Mammary epithelial cell (primary cell): ENCODE measurements around the gene DENND11.

Experiments
- EZH2 ChIP-seq: IDR thresholded peaks from 2 replicates; pipeline ENCODE4 v1.6.1; 2012; ENCODE audit warnings: low read length, inconsistent platforms, borderline replicate concordance
- TF ChIP-seq, protein P1 (sequence below), 2 donors: IDR thresholded peaks in 1 of 2; conservative IDR thresholded peaks in 1 of 2; 2 replicates each; pipeline ENCODE4 v1.5.1; 2011 to 2012; ENCODE audit warnings: inconsistent platforms in 2 of 2, low read length in 2 of 2, mild to moderate bottlenecking in 2 of 2, control low read depth in 1 of 2, low read depth in 1 of 2; ENCODE audit not compliant: insufficient read depth in 1 of 2; ENCODE audit errors: extremely low read depth in 1 of 2

- TF ChIP-seq, protein P1, sequence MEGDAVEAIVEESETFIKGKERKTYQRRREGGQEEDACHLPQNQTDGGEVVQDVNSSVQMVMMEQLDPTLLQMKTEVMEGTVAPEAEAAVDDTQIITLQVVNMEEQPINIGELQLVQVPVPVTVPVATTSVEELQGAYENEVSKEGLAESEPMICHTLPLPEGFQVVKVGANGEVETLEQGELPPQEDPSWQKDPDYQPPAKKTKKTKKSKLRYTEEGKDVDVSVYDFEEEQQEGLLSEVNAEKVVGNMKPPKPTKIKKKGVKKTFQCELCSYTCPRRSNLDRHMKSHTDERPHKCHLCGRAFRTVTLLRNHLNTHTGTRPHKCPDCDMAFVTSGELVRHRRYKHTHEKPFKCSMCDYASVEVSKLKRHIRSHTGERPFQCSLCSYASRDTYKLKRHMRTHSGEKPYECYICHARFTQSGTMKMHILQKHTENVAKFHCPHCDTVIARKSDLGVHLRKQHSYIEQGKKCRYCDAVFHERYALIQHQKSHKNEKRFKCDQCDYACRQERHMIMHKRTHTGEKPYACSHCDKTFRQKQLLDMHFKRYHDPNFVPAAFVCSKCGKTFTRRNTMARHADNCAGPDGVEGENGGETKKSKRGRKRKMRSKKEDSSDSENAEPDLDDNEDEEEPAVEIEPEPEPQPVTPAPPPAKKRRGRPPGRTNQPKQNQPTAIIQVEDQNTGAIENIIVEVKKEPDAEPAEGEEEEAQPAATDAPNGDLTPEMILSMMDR (conservative IDR thresholded peaks at IDR 0.05 in 1 of 2, IDR thresholded peaks at IDR 0.05 in 1 of 2; ENCODE audit: extremely low read depth in 1 of 2, insufficient read depth in 1 of 2, low read depth in 1 of 2, low read length in 2 of 2) = no peak
- no peak for TF ChIP-seq EZH2
Measured at GRCh38 chr7:141742229-141742628, 40.3 kb upstream of the DENND11 start.
